ENCODE results near the gene HMGN3.

HMGN3 gene

GRCh38 chr6:79184086-79184485 lies 50.4 kb downstream of the HMGN3 start:
- DNase-seq: no peak

- DNase-seq: no peak
Measured at GRCh38 chr6:79180052-79180451, 54.4 kb downstream of the HMGN3 start.

DNA sequence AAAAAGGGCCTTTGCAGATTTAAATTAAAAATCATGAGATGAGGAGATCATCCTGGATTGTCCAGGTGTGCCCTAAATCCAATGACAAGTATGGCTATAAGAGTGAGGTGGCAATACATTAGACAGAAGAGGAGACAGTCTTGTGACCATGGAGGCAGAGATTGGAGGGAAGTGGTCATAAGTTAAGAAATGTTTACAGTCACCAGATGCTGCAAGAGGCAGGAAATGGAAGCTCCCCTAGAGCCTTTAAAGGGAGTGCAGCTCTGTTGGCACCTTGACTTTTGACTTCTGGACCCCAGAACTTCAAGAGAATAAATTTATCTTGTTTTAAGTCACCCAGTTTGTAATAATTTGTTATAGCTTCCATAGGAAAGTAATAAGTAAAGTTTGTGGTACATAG lies 61.1 kb downstream of the HMGN3 start:
- DNase-seq: no peak

- peak; percentile 70 for DNase-seq
Measured at GRCh38 chr6:79170959-79171358, 63.5 kb downstream of the HMGN3 start.

DNA sequence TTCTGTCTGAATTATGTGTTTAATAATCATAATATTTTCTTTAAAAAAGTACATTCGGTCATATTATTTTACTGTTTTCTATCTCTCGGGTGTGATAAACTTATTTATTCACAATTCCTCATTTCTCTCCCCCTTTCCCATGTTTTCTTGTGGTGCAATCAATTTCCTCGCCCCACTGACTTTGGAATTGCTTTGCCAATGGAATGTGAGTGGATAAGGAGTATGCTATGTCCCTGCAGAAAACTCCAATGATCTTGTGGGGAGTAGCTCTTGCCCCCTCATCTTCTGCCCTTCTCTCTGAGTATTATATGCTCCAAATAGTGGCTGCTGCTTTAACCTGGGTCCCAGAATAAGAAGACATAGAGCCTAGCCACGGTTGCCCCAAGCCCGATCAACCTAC lies 64.1 kb downstream of the HMGN3 start:
- DNase-seq: no peak

DNA sequence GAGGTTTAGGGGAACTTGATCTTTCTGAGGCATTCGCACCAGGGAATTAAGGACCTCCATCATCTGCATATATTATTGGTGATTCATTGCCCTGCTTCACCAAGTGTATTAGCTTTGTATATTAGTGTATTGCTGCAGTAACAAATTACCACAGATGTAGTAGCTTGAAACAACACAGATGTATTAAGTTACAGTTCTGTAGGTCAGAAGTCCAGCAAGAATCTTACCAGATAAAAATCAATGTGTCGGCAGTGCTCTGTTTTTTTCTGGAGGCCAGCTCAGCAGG lies 65.8 kb downstream of the HMGN3 start:
- peak; percentile 59 for DNase-seq

- peak; percentile 28 for DNase-seq
Measured at GRCh38 chr6:79167931-79168694, 66.4 kb downstream of the HMGN3 start.

- DNase-seq: no peak
Measured at GRCh38 chr6:79159846-79160245, 74.6 kb downstream of the HMGN3 start.

- peak; percentile 13 for DNase-seq
Measured at GRCh38 chr6:79158856-79159516, 75.5 kb downstream of the HMGN3 start.

DNA sequence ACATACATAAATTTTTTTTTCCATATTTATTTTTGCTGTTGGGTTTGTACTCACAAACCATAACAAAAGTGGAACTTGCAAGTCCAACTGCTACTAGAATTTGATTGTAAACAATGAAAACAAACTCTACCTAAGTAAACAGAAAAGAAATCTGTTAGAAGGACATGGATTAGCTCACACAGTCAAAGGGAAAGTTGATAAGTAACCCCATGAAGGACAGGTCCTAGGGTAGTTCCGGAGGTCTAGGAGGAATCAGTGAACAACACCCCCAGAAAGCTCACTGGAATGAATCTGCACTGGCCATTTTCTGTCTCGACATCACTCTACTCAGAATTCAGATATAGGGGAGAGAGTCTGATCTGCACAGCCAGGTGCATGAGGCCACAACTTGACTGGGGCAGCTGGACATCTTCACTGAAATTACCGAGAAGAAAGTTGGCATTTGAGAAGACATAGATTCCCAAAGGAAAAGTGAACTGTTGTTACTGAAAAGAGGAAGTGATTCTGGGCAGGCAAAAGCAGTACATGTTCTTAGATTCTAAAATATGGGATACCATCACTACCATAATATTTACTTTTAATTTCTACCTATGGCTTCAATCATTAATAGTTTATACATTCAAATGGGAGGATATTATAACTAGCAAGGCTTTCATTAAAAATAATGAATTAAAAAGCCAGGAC lies 76.4 kb downstream of the HMGN3 start:
- DNase-seq: no peak

DNA sequence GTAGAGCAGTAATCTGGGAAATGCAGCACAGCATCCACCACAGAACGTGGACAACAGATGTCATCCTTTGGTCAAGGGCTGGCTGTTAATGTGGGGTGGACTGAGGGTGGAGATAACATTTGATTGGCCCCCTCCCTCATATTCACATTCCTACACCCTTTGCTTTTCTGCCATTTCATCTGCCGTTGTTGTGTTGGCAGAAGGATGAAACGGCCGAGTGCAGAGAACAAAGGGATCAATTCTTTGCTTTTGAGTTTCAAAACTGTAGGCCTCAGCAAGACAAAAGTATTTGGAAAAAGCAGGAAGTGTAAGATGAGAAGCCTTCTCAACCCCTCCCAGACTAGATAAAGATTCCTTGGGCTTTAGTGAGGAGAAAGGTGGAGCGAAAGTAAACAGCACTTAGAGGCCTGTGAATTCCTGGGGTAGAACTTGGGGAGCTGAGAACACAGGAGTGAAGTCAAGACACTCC lies 82.2 kb downstream of the HMGN3 start:
- DNase-seq: peak; percentile 5
